ENCODE results near the gene VEZF1. TPM values are rescaled to one million over a fixed set of nuclear protein-coding genes. Genes with fewer than 3 reads are reported as not detected.

VEZF1 gene
- total and polyA plus RNA-seq, 2 donors (not counting 3 experiments of a cell fraction or from before 2014, with no cell fraction given) = 27.8 to 59.0 TPM

DNA sequence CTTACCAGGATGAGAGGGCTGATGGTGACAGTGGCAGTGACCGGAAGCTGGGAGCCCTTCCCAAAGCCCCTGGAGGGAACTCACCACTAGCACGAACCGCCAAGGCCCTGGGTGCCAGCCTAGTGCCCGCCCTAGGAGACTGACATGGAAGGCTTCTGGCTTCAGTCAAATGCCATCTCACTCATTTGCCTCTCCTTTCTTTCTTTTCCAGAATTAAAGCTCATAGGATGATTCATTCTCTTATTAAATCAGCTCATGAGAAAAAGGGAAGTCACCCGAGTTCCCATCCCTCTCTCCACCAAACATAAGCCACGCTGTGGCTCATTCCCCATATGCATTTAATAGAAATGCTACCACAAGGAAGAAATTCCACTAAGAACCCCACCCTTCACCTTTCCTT, 44.9 kb downstream of the VEZF1 start:
- BruUV-seq (replicated peaks) = no TSS peak
- intact Hi-C loops (cut with micrococcal nuclease) = no loop called here
- no peaks in the 10 kb centered on the region for H4K20me1 ChIP-seq (replicated peaks; ENCODE audit: control insufficient read depth, extremely low read depth, insufficient read depth, low read length)
- CTCF ChIA-PET = interaction anchor here (1.0 to 2.3 kb wide), 3 partner anchors 8 to 12 kb away, joined by 3 to 11 read pairs (median 10); partner anchors contain the start of gene CUEDC1
- H3K4me2 ChIP-seq (ENCODE audit: insufficient read depth, low read length) = no peak overlapping the region
- POLR2A ChIA-PET = no interaction called here
- no peaks in the 10 kb centered on the region for H3K79me2 ChIP-seq (ENCODE audit: control insufficient read depth, insufficient read depth, low read length)
- FAIRE-seq = no peak
- H3K9me3 ChIP-seq (replicated peaks; ENCODE audit: control insufficient read depth, insufficient read depth, low read length) = no peaks in the 10 kb centered on the region
- H3K36me3 ChIP-seq (ENCODE audit: control insufficient read depth in 2 of 2, extremely low read depth in 1 of 2, insufficient read depth in 2 of 2, low read length in 2 of 2) = no peaks in the 10 kb centered on the region
- DNase-seq (ENCODE audit: low read depth, low spot score) = no peak
- H3K4me3 ChIP-seq (replicated peaks in 1 of 3; ENCODE audit: insufficient read depth in 1 of 3, low read depth in 1 of 3, low read length in 3 of 3) = no peak overlapping the region
- no peak overlapping the region for H3K27ac ChIP-seq (ENCODE audit: insufficient read depth, low read depth, low read length)
- dilution Hi-C loops (cut with MboI; ENCODE audit: extremely low pct_ligation_motif_present, low sequenced_read_pairs) = no loop called here
- H2AFZ ChIP-seq (ENCODE audit: low read depth, low read length) = no peak overlapping the region
- no peak for TF ChIP-seq FOS (IDR thresholded peaks at IDR 0.05; ENCODE audit: borderline replicate concordance, insufficient read depth, low read length)
- no peak for TF ChIP-seq MYC (IDR thresholded peaks at IDR 0.05; ENCODE audit: low read depth, low read length)
- TF ChIP-seq JUN (IDR thresholded peaks at IDR 0.05; ENCODE audit: borderline replicate concordance, insufficient read depth, insufficient read length, low read depth) = no peak
- TF ChIP-seq POLR2AphosphoS5 (IDR thresholded peaks at IDR 0.05; ENCODE audit: insufficient read depth, low read depth, low read length) = no peak
- no peak for TF ChIP-seq POLR2A (IDR thresholded peaks at IDR 0.05; ENCODE audit: low read depth, low read length)
- TF ChIP-seq GATA2 (IDR thresholded peaks at IDR 0.05; ENCODE audit: insufficient read depth, insufficient read length, low read depth, low read length) = no peak
- no peak for TF ChIP-seq EZH2 (IDR thresholded peaks at IDR 0.05; ENCODE audit: borderline replicate concordance, low read depth, low read length, severe bottlenecking)
- TF ChIP-seq, protein P1, sequence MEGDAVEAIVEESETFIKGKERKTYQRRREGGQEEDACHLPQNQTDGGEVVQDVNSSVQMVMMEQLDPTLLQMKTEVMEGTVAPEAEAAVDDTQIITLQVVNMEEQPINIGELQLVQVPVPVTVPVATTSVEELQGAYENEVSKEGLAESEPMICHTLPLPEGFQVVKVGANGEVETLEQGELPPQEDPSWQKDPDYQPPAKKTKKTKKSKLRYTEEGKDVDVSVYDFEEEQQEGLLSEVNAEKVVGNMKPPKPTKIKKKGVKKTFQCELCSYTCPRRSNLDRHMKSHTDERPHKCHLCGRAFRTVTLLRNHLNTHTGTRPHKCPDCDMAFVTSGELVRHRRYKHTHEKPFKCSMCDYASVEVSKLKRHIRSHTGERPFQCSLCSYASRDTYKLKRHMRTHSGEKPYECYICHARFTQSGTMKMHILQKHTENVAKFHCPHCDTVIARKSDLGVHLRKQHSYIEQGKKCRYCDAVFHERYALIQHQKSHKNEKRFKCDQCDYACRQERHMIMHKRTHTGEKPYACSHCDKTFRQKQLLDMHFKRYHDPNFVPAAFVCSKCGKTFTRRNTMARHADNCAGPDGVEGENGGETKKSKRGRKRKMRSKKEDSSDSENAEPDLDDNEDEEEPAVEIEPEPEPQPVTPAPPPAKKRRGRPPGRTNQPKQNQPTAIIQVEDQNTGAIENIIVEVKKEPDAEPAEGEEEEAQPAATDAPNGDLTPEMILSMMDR (IDR thresholded peaks at IDR 0.05; ENCODE audit: extremely low read depth in 1 of 2, insufficient read depth in 1 of 2, low read depth in 1 of 2, low read length in 2 of 2) = no peak
- TF ChIP-seq MAX (IDR thresholded peaks at IDR 0.05; ENCODE audit: insufficient read depth, insufficient read length) = no peak
- H3K9me1 ChIP-seq (replicated peaks; ENCODE audit: control insufficient read depth, extremely low read depth, insufficient read depth, low read length) = no peaks in the 10 kb centered on the region
- no peaks in the 10 kb centered on the region for H3K27me3 ChIP-seq (ENCODE audit: control insufficient read depth in 2 of 2, insufficient read depth in 2 of 2, low read length in 2 of 2)
- H3K9ac ChIP-seq (replicated peaks; ENCODE audit: extremely low read depth, insufficient read depth, low read length) = no peak overlapping the region
- peaks cover 13% of the 10 kb centered on the region for H3K4me1 ChIP-seq (ENCODE audit: control insufficient read depth, extremely low read depth, insufficient read depth, low read length)

Data from endothelial cell of umbilical vein (primary cell).